Rectal smooth muscle tissue (tissue), 1 donor: ENCODE data around the gene DHRSX.
"Not testable (repeated sequence)": the region's sequence is repeated elsewhere in the genome, so short reads cannot be mapped to it uniquely, and the experiment has no call there.

Experiments used
- H3K27ac ChIP-seq: one replicate; pipeline ENCODE4 v1.7.0; 2013; ENCODE audit warnings: low read depth, low read length, inconsistent platforms
- H3K27me3 ChIP-seq: one replicate; pipeline ENCODE4 v1.7.0; 2013; ENCODE audit warnings: low read length; ENCODE audit not compliant: control insufficient read depth, insufficient read depth
- H3K36me3 ChIP-seq: one replicate; pipeline ENCODE4 v1.7.0; 2013; ENCODE audit warnings: low read length; ENCODE audit not compliant: control insufficient read depth, insufficient read depth
- H3K4me1 ChIP-seq: one replicate; pipeline ENCODE4 v1.7.0; 2013; ENCODE audit warnings: low read length; ENCODE audit not compliant: control insufficient read depth, insufficient read depth
- H3K4me3 ChIP-seq: one replicate; pipeline ENCODE4 v1.7.0; 2013; ENCODE audit warnings: low read length
- H3K9ac ChIP-seq: one replicate; pipeline ENCODE4 v1.7.0; 2013; ENCODE audit warnings: low read length

DHRSX gene

GRCh38 chrX:2382433-2383048, 118.2 kb downstream of the DHRSX start:
- not testable (repeated sequence) for H3K4me3 ChIP-seq, H3K27ac ChIP-seq, H3K27me3 ChIP-seq, H3K4me1 ChIP-seq, H3K9ac ChIP-seq, H3K36me3 ChIP-seq

GRCh38 chrX:2376166-2376565, 124.6 kb downstream of the DHRSX start:
- H3K27me3 ChIP-seq = no peaks in the 10 kb centered on the region
- H3K9ac ChIP-seq = no peak overlapping the region
- no peak overlapping the region for H3K4me3 ChIP-seq
- peaks cover under 1% of the 10 kb centered on the region for H3K36me3 ChIP-seq
- no peak overlapping the region for H3K27ac ChIP-seq
- no peaks in the 10 kb centered on the region for H3K4me1 ChIP-seq

GRCh38 chrX:2374086-2374485, 126.7 kb downstream of the DHRSX start:
- no peaks in the 10 kb centered on the region for H3K27me3 ChIP-seq
- no peak overlapping the region for H3K4me3 ChIP-seq
- peaks cover 5% of the 10 kb centered on the region for H3K36me3 ChIP-seq
- H3K4me1 ChIP-seq = no peaks in the 10 kb centered on the region
- H3K9ac ChIP-seq = no peak overlapping the region
- H3K27ac ChIP-seq = no peak overlapping the region

GRCh38 chrX:2373615-2374014, 127.2 kb downstream of the DHRSX start:
- H3K36me3 ChIP-seq = peaks cover 5% of the 10 kb centered on the region
- no peak overlapping the region for H3K4me3 ChIP-seq
- H3K4me1 ChIP-seq = no peaks in the 10 kb centered on the region
- H3K9ac ChIP-seq = no peak overlapping the region
- H3K27ac ChIP-seq = no peak overlapping the region
- H3K27me3 ChIP-seq = no peaks in the 10 kb centered on the region

GRCh38 chrX:2371026-2371711, 129.6 kb downstream of the DHRSX start:
- Histone ChIP-seq H3K4me3 (no peak overlapping the region), H3K27me3 (no peaks in the 10 kb centered on the region), H3K9ac (no peak overlapping the region), H3K4me1 (no peaks in the 10 kb centered on the region), H3K36me3 (peaks cover 5% of the 10 kb centered on the region), H3K27ac (no peak overlapping the region)

GRCh38 chrX:2370456-2370855, 130.3 kb downstream of the DHRSX start:
- Histone ChIP-seq H3K9ac (no peak overlapping the region), H3K36me3 (peaks cover 5% of the 10 kb centered on the region), H3K27me3 (no peaks in the 10 kb centered on the region), H3K4me1 (no peaks in the 10 kb centered on the region), H3K4me3 (no peak overlapping the region), H3K27ac (no peak overlapping the region)

GRCh38 chrX:2369206-2369605, 131.6 kb downstream of the DHRSX start:
- Histone ChIP-seq H3K36me3 (peaks cover 5% of the 10 kb centered on the region), H3K27me3 (no peaks in the 10 kb centered on the region), H3K4me1 (no peaks in the 10 kb centered on the region), H3K27ac (no peak overlapping the region), H3K4me3 (no peak overlapping the region), H3K9ac (no peak overlapping the region)

- Histone ChIP-seq H3K27me3 (no peaks in the 10 kb centered on the region), H3K9ac (no peak overlapping the region), H3K4me3 (no peak overlapping the region), H3K36me3 (no peaks in the 10 kb centered on the region), H3K27ac (no peak overlapping the region), H3K4me1 (no peaks in the 10 kb centered on the region)
These were observed 140.0 kb downstream of the DHRSX start for GRCh38 chrX:2360731-2361130.

GRCh38 chrX:2359522-2359921, 141.3 kb downstream of the DHRSX start:
- not testable (repeated sequence) for H3K4me1 ChIP-seq, H3K9ac ChIP-seq, H3K27ac ChIP-seq, H3K4me3 ChIP-seq, H3K36me3 ChIP-seq, H3K27me3 ChIP-seq

GRCh38 chrX:2351999-2352995, 148.5 kb downstream of the DHRSX start:
- H3K4me1 ChIP-seq = no peaks in the 10 kb centered on the region
- no peaks in the 10 kb centered on the region for H3K27me3 ChIP-seq
- H3K27ac ChIP-seq = no peak overlapping the region
- peaks cover 2% of the 10 kb centered on the region for H3K36me3 ChIP-seq
- no peak overlapping the region for H3K9ac ChIP-seq
- no peak overlapping the region for H3K4me3 ChIP-seq

- Histone ChIP-seq H3K9ac (no peak overlapping the region), H3K27me3 (no peaks in the 10 kb centered on the region), H3K36me3 (peaks cover 2% of the 10 kb centered on the region), H3K4me3 (no peak overlapping the region), H3K27ac (no peak overlapping the region), H3K4me1 (no peaks in the 10 kb centered on the region)
These were observed 149.5 kb downstream of the DHRSX start for GRCh38 chrX:2351321-2351720.

GRCh38 chrX:2350703-2351102, 150.1 kb downstream of the DHRSX start:
- not testable (repeated sequence) for H3K27me3 ChIP-seq, H3K27ac ChIP-seq, H3K4me1 ChIP-seq, H3K9ac ChIP-seq, H3K4me3 ChIP-seq, H3K36me3 ChIP-seq
